Endothelial cell of coronary artery (primary cell): Measurements from ENCODE around the gene BEST1. TPM values are rescaled to one million over a fixed set of nuclear protein-coding genes. Genes with fewer than 3 reads are reported as not detected.

Experiments used
- total RNA-seq: library from RNA; depleted of rRNA; stranded (reverse); fragments of >200 nt; gene quantifications from 2 replicates; pipeline ENCODE4 v1.2.3, GENCODE V29; 2014

BEST1 gene
- total RNA-seq, result 0.28 TPM in 1 of 2 replicates, not detected in the other

GRCh38 chr11:61950035-61950547 lies at the start of gene BEST1:
TSS of gene BEST1 (plus strand) at chr11:61950351. CDS start at chr11:61951807, 1,456 bp downstream.

GRCh38 chr11:61917334-61918109 lies 32.6 kb upstream of the BEST1 start, which contains the start of gene RAB3IL1:
TSS of gene RAB3IL1 (minus strand) at chr11:61917566. CDS start at chr11:61917367, 199 bp downstream.

GRCh38 chr11:61967116-61967923 lies 17.2 kb downstream of the BEST1 start, which contains the start of gene FTH1:
TSS of gene FTH1 (minus strand) at chr11:61967634. CDS start at chr11:61967425, 209 bp downstream.

Other genes with a start within 250 kb of the BEST1 start
- 0.27 and 4.0 TPM in 2 replicates for gene MYRF, start 197.7 kb upstream of the BEST1 start, total RNA-seq
- gene TMEM258, start 157.8 kb upstream of the BEST1 start, total RNA-seq, result 107 and 134 TPM in 2 replicates
- 22.3 and 46.4 TPM in 2 replicates for gene FEN1, start 157.4 kb upstream of the BEST1 start, total RNA-seq
- gene FADS1, start 133.3 kb upstream of the BEST1 start, total RNA-seq, result 32.6 and 36.1 TPM in 2 replicates
- 65.6 and 71.7 TPM in 2 replicates for gene FADS2, start 122.1 kb upstream of the BEST1 start, total RNA-seq
- gene FADS3, start 58.8 kb upstream of the BEST1 start, total RNA-seq, result 123 and 223 TPM in 2 replicates
- 0.38 and 0.45 TPM in 2 replicates for gene RAB3IL1, start 32.8 kb upstream of the BEST1 start, total RNA-seq
- 433 and 1,243 TPM in 2 replicates for gene FTH1, start 17.3 kb downstream of the BEST1 start, total RNA-seq
- gene INCENP, start 173.7 kb downstream of the BEST1 start, total RNA-seq, result 15.6 and 24.9 TPM in 2 replicates
- not detected in 2 replicates for gene SCGB1D1, start 239.9 kb downstream of the BEST1 start, total RNA-seq